ENCODE measurements around the gene ZSWIM4.

- TF ChIP-seq POLR2A (IDR thresholded peaks at IDR 0.05; ENCODE audit: extremely low read depth, insufficient read length) = no peak
- no peak for TF ChIP-seq CTCF (IDR thresholded peaks at IDR 0.05; ENCODE audit: low read depth, low read length)
Observed at GRCh38 chr19:13848340-13848677, 53.1 kb downstream of the ZSWIM4 start.
